ENCODE measurements around the gene MYEOV. TPM values are rescaled to one million over a fixed set of nuclear protein-coding genes. Genes with fewer than 3 reads are reported as not detected.

The MYEOV gene
- total and polyA plus RNA-seq, 2 of the 8 experiments (the other 6 are each of a cell fraction or from before 2014, with no cell fraction given), result 0.44 to 0.67 TPM

DNA sequence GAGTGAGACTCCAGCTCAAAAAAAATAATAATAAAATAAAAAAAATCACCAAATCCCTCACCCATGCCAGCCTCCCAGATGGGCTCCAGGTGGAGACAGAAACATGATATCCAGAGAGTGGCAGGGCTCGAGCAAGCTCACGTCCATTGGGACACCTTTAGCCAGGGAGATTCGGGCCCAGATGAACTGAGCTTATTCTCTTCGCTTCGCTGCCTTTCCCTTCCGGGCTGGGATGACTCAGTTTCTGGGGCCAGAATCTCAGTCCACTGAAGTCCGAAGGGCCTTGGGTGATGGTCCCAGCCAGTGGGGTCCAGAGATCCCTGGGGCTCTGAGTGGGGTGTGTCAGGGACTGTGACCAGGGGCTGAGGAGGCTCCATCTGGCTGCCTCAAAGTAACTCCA is 23.0 kb upstream of the MYEOV start:
- ChIA-PET POLR2A (ENCODE audit: partially characterized antibody) (interaction anchor here (0.8 to 1.6 kb wide), 2 partner anchors 13 to 369 kb away, joined by 3 read pairs; no protein-coding TSS in a partner anchor), CTCF (ENCODE audit: partially characterized antibody) (interaction anchor here (0.6 to 1.6 kb wide), 4 partner anchors 16 to 160 kb away, joined by 3 to 8 read pairs (median 5); no protein-coding TSS in a partner anchor)
- H3K4me3 ChIP-seq (ENCODE audit: extremely low read depth in 1 of 4, insufficient read depth in 2 of 4, low read depth in 3 of 4, low read length in 4 of 4), result no peak overlapping the region
- H2AK5ac ChIP-seq (ENCODE audit: low read depth, low read length), result no peak overlapping the region
- H3K14ac ChIP-seq (ENCODE audit: insufficient read length), result no peak overlapping the region
- no peak overlapping the region for H2AFZ ChIP-seq (ENCODE audit: low read length)
- H2BK15ac ChIP-seq (ENCODE audit: low read length), result no peak overlapping the region
- H3K23ac ChIP-seq (ENCODE audit: insufficient read length), result no peak overlapping the region
- no peak overlapping the region for H3K18ac ChIP-seq (ENCODE audit: extremely low read depth, low read length)
- no peak overlapping the region for H3K4ac ChIP-seq (replicated peaks; ENCODE audit: insufficient read length, low read depth, low read length)
- no peak overlapping the region for H2BK12ac ChIP-seq (ENCODE audit: low read depth, low read length)
- no peaks in the 10 kb centered on the region; a peak in 2 of 7 replicates for H3K27me3 ChIP-seq (replicated peaks in 1 of 4; ENCODE audit: control insufficient read depth in 3 of 4, extremely low read depth in 1 of 4, insufficient read depth in 3 of 4, low read length in 3 of 4)
- DNase-seq (ENCODE audit: low read depth in 1 of 2, low spot score in 2 of 2) (no peak), FAIRE-seq (no peak)
- no peak overlapping the region for H2BK20ac ChIP-seq (ENCODE audit: low read length)
- peaks cover 10% of the 10 kb centered on the region; the same call in 1 of the 2 replicates for H3K23me2 ChIP-seq (ENCODE audit: low read depth, low read length)
- H4K8ac ChIP-seq (ENCODE audit: extremely low read depth, insufficient read depth, low read length), result no peak overlapping the region
- no peak overlapping the region for H2BK120ac ChIP-seq (replicated peaks; ENCODE audit: low read depth, low read length)
- H4K5ac ChIP-seq (ENCODE audit: insufficient read length, low read depth, low read length), result no peak overlapping the region
- no peak overlapping the region for H3K27ac ChIP-seq (ENCODE audit: low read depth, low read length)
- TF ChIP-seq EGR1 (IDR thresholded peaks at IDR 0.05; ENCODE audit: borderline replicate concordance, low read depth, low read length) (no peak), RAD21 (IDR thresholded peaks at IDR 0.05 in 1 of 2, conservative IDR thresholded peaks at IDR 0.05 in 1 of 2; ENCODE audit: low read depth in 2 of 2, low read length in 2 of 2) (peak in 1 of 2 experiments; percentile 9; a peak in 1 of 4 replicates)
- TF ChIP-seq, protein P1, sequence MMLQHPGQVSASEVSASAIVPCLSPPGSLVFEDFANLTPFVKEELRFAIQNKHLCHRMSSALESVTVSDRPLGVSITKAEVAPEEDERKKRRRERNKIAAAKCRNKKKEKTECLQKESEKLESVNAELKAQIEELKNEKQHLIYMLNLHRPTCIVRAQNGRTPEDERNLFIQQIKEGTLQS (IDR thresholded peaks at IDR 0.05; ENCODE audit: insufficient read depth, low read depth, low read length), result no peak
- no peaks in the 10 kb centered on the region for H3K4me1 ChIP-seq (replicated peaks in 1 of 4; ENCODE audit: control insufficient read depth in 3 of 4, insufficient read depth in 4 of 4, low read length in 3 of 4)
- no peak overlapping the region for H4K91ac ChIP-seq (replicated peaks; ENCODE audit: insufficient read length, low read length)
- H3K9me3 ChIP-seq (ENCODE audit: insufficient read depth in 2 of 2, low read depth in 1 of 2, low read length in 1 of 2), result no peaks in the 10 kb centered on the region
- H3K9ac ChIP-seq (replicated peaks in 1 of 4; ENCODE audit: extremely low read depth in 1 of 4, low read depth in 3 of 4, low read length in 3 of 4), result no peak overlapping the region
- H3K56ac ChIP-seq (replicated peaks; ENCODE audit: insufficient read length, low read depth, low read length), result no peak overlapping the region
- no peaks in the 10 kb centered on the region for H3K79me2 ChIP-seq (ENCODE audit: control insufficient read depth in 1 of 2, insufficient read depth in 2 of 2, low read length in 2 of 2)
- H4K20me1 ChIP-seq (replicated peaks in 1 of 2; ENCODE audit: control insufficient read depth in 1 of 2, insufficient read depth in 2 of 2, low read length in 2 of 2), result peaks cover 0 to 1% of the 10 kb centered on the region in 2 experiments
- WGBS, 2 experiments (ENCODE audit: extremely low coverage in 1 of 2, insufficient coverage in 1 of 2, insufficient read length in 1 of 2, insufficient replicate concordance in 2 of 2, low coverage in 1 of 2, low lambda C conversion rate in 2 of 2, missing lambda C conversion rate in 1 of 2), result 92% methylated on average over 7 of the region's 7 CpGs; no CpG with 5 or more reads in 1 of the 2 experiments
- H3K36me3 ChIP-seq (ENCODE audit: control insufficient read depth in 2 of 4, insufficient read depth in 4 of 4, low read length in 3 of 4), result no peaks in the 10 kb centered on the region
- H3K79me1 ChIP-seq (ENCODE audit: low read depth, low read length), result no peaks in the 10 kb centered on the region
- H2BK5ac ChIP-seq (ENCODE audit: low read depth, low read length), result no peak overlapping the region; the same call in 1 of the 2 replicates
- no peak overlapping the region for H3K4me2 ChIP-seq (ENCODE audit: insufficient read depth in 1 of 2, low read depth in 2 of 2, low read length in 2 of 2)

All from H1 (cell line).